PC-9 (cell line): ENCODE data around the gene COPB1. TPM values are rescaled to one million over a fixed set of nuclear protein-coding genes. Genes with fewer than 3 reads are reported as not detected.

Experiments
- BruUV-seq: library from RNA; stranded (reverse); fragments of 400-500 nt; replicated peaks from 2 replicates; lab custom pipeline; 2021; lab: Mats Ljungman, UMichigan
- CTCF ChIA-PET: fragments of 300-600 bp; sonication (Branson Sonifier 250); formaldehyde crosslinking; loops from one replicate; lab custom pipeline; 2022; ENCODE audit warnings: antibody characterized with exemption; lab: Charles Lee
- POLR2A ChIA-PET: fragments of 300-600 bp; sonication (Branson Sonifier 250); formaldehyde crosslinking; loops from one replicate; lab custom pipeline; 2022; ENCODE audit warnings: antibody characterized with exemption; ENCODE audit not compliant: unreplicated experiment; lab: Charles Lee
- DNase-seq, 2 experiments: peaks; one replicate each; pipeline versions ENCODE4 v3.0.0 to v3.0.0-alpha.2; 2015 to 2022; ENCODE audit warnings: mixed read lengths in 1 of 2
- H2AFZ ChIP-seq: fragments of 200-600 bp; sonication (generic); 2 replicates; pipeline ENCODE4 v1.8.1; 2017; ENCODE audit warnings: antibody characterized with exemption
- H3F3A ChIP-seq: fragments of 200-600 bp; sonication (generic); 2 replicates; pipeline ENCODE4 v1.8.1; 2017; ENCODE audit warnings: antibody characterized with exemption, mild to moderate bottlenecking, low read depth; ENCODE audit not compliant: insufficient read depth
- H3K27ac ChIP-seq: fragments of 200-600 bp; sonication (generic); 2 replicates; pipeline ENCODE4 v1.6.1; 2016; ENCODE audit warnings: mixed run types
- H3K27me3 ChIP-seq: fragments of 200-600 bp; sonication (generic); 2 replicates; pipeline ENCODE4 v1.6.1; 2016; ENCODE audit warnings: low read depth, mixed run types; ENCODE audit not compliant: insufficient read depth
- H3K36me3 ChIP-seq: fragments of 200-600 bp; sonication (generic); 2 replicates; pipeline ENCODE4 v1.6.1; 2016; ENCODE audit warnings: low read depth, mixed run types
- H3K4me1 ChIP-seq: fragments of 200-600 bp; sonication (generic); replicated peaks from 2 replicates; pipeline ENCODE4 v1.6.1; 2016; ENCODE audit warnings: mixed run types; ENCODE audit not compliant: insufficient read depth
- H3K4me2 ChIP-seq: fragments of 200-600 bp; sonication (generic); 2 replicates; pipeline ENCODE4 v1.6.1; 2017; ENCODE audit warnings: mixed run types
- H3K4me3 ChIP-seq: fragments of 200-600 bp; sonication (generic); 2 replicates; pipeline ENCODE4 v1.6.1; 2016; ENCODE audit warnings: mixed run types
- H3K79me2 ChIP-seq: fragments of 200-600 bp; sonication (generic); 2 replicates; pipeline ENCODE4 v1.6.1; 2017; ENCODE audit warnings: low read depth, mixed run types
- H3K9me2 ChIP-seq: fragments of 200-600 bp; sonication (generic); 2 replicates; pipeline ENCODE4 v1.8.1; 2017; ENCODE audit warnings: mild to moderate bottlenecking; ENCODE audit not compliant: insufficient read depth
- H3K9me3 ChIP-seq: fragments of 200-600 bp; sonication (generic); 2 replicates; pipeline ENCODE4 v1.8.1; 2016; ENCODE audit warnings: low read depth; ENCODE audit not compliant: insufficient read depth
- H4K20me1 ChIP-seq: fragments of 200-600 bp; sonication (generic); 2 replicates; pipeline ENCODE4 v1.8.1; 2017; ENCODE audit not compliant: insufficient read depth
- EZH2 ChIP-seq: fragments of 200-600 bp; sonication (generic); IDR thresholded peaks from 2 replicates; pipeline ENCODE4 v1.8.0; 2017; ENCODE audit warnings: antibody characterized with exemption, low read depth
- intact Hi-C: fragments of 100-400 bp; cut with micrococcal nuclease; formaldehyde crosslinking; loops from one replicate; pipeline ENCODE4 v1.10.0; 2022; ENCODE audit not compliant: unreplicated experiment
- total RNA-seq: library from RNA; stranded (reverse); gene quantifications from 2 replicates; pipeline ENCODE4 v1.2.3, GENCODE V29; 2021
- TF ChIP-seq, protein P1 (sequence below): fragments of 200-600 bp; sonication (generic); conservative IDR thresholded peaks from 2 replicates; pipeline ENCODE4 v1.6.1; 2017; ENCODE audit warnings: mixed run types, antibody characterized with exemption, mild to moderate bottlenecking, moderate library complexity

The COPB1 gene
- total RNA-seq, 1 experiment from 2014 or later: 82.8 TPM

DNA sequence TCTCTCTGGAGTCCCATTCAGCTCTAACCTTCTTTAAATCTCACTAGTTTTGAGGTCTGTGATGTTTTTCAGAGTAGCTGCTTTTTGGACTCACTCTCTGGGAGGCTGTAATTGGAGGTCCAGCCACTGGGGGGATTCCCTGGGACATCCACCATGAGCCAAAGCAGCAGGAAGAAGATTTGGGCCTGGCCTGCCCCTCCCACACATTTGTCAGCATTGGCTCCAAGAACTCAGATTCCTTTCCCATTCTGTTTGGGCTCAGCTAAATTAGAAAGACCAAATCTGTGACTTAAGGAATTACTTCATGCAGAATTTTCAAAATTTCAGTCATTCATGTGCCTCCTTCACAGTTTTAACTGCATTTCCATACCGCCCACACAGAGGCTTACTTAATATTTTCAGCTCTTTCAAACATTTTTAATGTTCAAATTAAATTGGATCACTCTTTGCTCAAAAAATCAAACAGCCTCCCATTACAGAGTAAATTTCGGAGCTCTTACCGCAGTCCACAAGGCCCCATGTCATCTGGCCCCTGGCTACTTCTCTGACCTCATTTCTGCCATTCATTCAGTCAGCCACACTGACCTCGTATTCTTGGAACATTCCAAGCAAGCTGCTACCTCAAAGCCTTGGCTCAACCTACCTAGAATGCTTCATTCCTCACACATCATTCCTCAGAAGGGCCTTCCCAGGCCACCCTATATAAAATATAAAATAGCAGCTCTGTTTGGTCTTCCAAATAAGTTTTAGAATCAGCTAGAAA is 86.1 kb downstream of the COPB1 start:
- H3F3A ChIP-seq: peaks cover 22% of the 10 kb centered on the region; the same call in 1 of the 2 replicates
- no peaks in the 10 kb centered on the region for H3K9me2 ChIP-seq
- ChIA-PET CTCF (no interaction called here), POLR2A (interaction anchor here (0.5 kb wide), 1 partner anchor 10 kb away, joined by 3 read pairs; no protein-coding TSS in a partner anchor)
- no peaks in the 10 kb centered on the region for H3K36me3 ChIP-seq
- H4K20me1 ChIP-seq: no peaks in the 10 kb centered on the region
- TF ChIP-seq, protein P1, sequence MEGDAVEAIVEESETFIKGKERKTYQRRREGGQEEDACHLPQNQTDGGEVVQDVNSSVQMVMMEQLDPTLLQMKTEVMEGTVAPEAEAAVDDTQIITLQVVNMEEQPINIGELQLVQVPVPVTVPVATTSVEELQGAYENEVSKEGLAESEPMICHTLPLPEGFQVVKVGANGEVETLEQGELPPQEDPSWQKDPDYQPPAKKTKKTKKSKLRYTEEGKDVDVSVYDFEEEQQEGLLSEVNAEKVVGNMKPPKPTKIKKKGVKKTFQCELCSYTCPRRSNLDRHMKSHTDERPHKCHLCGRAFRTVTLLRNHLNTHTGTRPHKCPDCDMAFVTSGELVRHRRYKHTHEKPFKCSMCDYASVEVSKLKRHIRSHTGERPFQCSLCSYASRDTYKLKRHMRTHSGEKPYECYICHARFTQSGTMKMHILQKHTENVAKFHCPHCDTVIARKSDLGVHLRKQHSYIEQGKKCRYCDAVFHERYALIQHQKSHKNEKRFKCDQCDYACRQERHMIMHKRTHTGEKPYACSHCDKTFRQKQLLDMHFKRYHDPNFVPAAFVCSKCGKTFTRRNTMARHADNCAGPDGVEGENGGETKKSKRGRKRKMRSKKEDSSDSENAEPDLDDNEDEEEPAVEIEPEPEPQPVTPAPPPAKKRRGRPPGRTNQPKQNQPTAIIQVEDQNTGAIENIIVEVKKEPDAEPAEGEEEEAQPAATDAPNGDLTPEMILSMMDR: no peak
- TF ChIP-seq EZH2: no peak
- no peak overlapping the region for H3K4me2 ChIP-seq
- DNase-seq: no peak
- H3K4me3 ChIP-seq: no peak overlapping the region
- no peak overlapping the region for H3K27ac ChIP-seq
- H3K27me3 ChIP-seq: no peaks in the 10 kb centered on the region
- peaks cover 65% of the 10 kb centered on the region for H3K4me1 ChIP-seq
- no peaks in the 10 kb centered on the region for H3K79me2 ChIP-seq
- H3K9me3 ChIP-seq: no peaks in the 10 kb centered on the region
- no TSS peak for BruUV-seq
- intact Hi-C loops: no loop called here
- no peak overlapping the region for H2AFZ ChIP-seq

DNA sequence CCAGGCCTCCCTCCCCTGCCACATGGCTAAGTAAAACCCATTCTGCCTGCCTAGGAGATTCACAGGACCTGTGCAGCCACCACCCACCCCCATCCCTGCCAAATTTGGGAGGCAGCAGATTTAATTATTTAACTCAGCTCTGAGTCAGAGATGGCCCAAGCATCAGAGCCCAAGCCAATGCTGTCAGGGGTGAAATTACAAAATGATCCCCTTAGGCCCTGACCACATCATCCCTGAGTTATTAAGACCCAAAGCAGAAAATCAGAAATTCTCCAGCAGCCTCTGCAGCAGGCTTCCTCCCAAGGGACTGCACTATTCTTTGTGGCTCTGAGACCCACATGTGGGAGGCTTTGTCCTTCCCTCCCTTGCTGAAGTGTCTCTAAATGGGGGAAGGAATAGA is 87.8 kb downstream of the COPB1 start:
- H3F3A ChIP-seq: peaks cover 22% of the 10 kb centered on the region; the same call in 1 of the 2 replicates
- H3K4me1 ChIP-seq: peaks cover 65% of the 10 kb centered on the region
- no peaks in the 10 kb centered on the region for H4K20me1 ChIP-seq
- H3K27me3 ChIP-seq: no peaks in the 10 kb centered on the region
- no peaks in the 10 kb centered on the region for H3K79me2 ChIP-seq
- no peaks in the 10 kb centered on the region for H3K9me3 ChIP-seq
- peak overlapping the region; percentile 21; the same call in 1 of the 2 replicates for H3K27ac ChIP-seq
- peak overlapping the region; percentile 55 for H3K4me2 ChIP-seq
- intact Hi-C loops: no loop called here
- no peaks in the 10 kb centered on the region for H3K9me2 ChIP-seq
- H3K4me3 ChIP-seq: no peak overlapping the region
- CTCF ChIA-PET: no interaction called here
- BruUV-seq: no TSS peak
- no peak for TF ChIP-seq EZH2
- TF ChIP-seq, protein P1: no peak
- no peak overlapping the region for H2AFZ ChIP-seq
- H3K36me3 ChIP-seq: no peaks in the 10 kb centered on the region
- POLR2A ChIA-PET: interaction anchor here (0.6 kb wide), 1 partner anchor 976 kb away, joined by 4 read pairs; no protein-coding TSS in a partner anchor
- peak in 1 of 2 experiments; percentile 84 for DNase-seq

DNA sequence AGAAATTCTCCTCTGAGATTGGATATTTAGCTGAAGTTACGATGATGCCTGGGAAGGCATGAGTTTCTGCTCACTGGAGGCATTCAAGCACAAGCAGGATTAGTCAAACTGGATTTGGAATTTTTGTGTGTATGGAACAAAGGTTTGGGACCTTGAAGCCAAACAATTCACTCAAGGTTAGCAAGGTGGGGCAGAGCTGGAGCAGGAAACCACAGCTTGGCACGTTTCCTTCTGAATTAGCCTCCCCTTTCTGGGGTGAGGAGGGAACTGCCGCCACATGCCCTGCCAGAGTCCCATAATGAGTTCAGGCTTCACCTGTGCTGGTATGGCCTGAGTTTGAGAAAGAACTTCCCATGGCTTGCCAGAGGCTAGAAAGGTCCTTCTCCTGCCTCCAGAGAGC is 89.7 kb downstream of the COPB1 start:
- Histone ChIP-seq H4K20me1 (no peaks in the 10 kb centered on the region), H3K36me3 (no peaks in the 10 kb centered on the region), H3K79me2 (no peaks in the 10 kb centered on the region), H3K4me3 (no peak overlapping the region), H3K4me1 (peaks cover 53% of the 10 kb centered on the region), H3K4me2 (peak overlapping the region; percentile 16; the same call in 1 of the 2 replicates), H3K9me2 (no peaks in the 10 kb centered on the region), H2AFZ (no peak overlapping the region), H3K9me3 (no peaks in the 10 kb centered on the region), H3K27ac (no peak overlapping the region), H3F3A (peaks cover 18% of the 10 kb centered on the region; the same call in 1 of the 2 replicates), H3K27me3 (no peaks in the 10 kb centered on the region)
- DNase-seq: peak in 1 of 2 experiments; percentile 53
- intact Hi-C loops: no loop called here
- TF ChIP-seq, protein P1: no peak
- TF ChIP-seq EZH2: no peak
- BruUV-seq: no TSS peak
- CTCF ChIA-PET: no interaction called here
- POLR2A ChIA-PET: no interaction called here
